Germinal center (tissue), 1 donor: ENCODE measurements around the gene KIF13A.

ENCODE experiments used
- DNase-seq: peaks from one replicate; pipeline ENCODE4 v3.0.0; 2012; ENCODE audit warnings: mixed read lengths, low spot score

Gene KIF13A

GRCh38 chr6:17721671-17722070 is 265.8 kb downstream of the KIF13A start:
- no peak for DNase-seq

DNA sequence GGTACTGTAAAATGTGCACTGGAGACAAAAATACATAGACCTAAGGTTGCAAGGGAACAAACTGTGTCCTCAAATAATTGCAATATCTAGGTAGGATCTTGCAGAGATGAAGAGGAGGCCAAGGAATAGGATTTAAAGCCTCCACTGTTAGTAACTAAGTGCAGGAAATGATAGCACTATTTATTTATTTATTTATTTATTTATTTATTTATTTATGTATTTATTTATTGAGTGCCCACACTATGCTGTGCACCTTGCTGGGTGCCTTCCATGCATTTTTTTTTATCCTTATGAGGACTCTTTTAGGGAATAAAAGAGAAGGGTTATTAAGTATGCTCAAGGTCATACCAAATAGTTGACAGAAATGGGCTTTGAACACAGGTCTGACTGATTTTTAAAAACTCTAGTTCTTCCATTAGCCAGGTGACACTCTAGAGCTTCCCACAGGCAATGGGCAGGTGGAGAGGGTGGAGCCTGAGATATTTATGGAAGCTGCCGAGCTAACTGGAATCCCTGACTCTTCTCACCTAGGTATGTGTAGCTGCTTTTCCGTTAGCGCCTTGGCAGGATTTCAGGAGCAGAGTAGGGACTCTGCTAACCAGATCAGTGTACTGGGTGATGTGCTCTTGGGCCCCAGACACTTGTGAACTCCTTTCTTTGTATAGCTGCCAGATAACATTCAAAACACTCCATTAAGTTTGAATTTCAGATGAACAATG is 268.0 kb downstream of the KIF13A start:
- DNase-seq = no peak

DNA sequence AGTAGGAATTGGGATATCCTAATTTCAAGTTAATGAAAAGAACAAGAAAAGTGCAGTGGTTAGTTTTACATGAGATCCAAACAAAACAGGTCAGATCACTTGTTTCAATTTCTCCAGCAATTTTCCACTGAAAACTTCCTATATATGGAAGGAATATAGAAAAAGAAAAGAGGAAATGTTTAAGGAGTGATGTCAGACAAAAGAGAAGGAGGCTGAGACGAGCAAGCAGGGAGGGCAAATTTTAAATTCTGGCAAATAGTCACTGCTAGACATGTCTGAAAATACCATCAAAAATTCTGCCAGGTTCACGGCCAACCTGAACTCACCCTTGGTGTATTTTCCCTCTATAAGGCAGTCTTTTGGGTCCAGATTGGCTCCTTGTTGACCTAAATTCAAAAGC is 271.2 kb downstream of the KIF13A start:
- DNase-seq = no peak

- DNase-seq = no peak
These were observed 272.3 kb downstream of the KIF13A start for GRCh38 chr6:17714879-17715851.

GRCh38 chr6:17714177-17714576 is 273.3 kb downstream of the KIF13A start:
- no peak for DNase-seq

DNA sequence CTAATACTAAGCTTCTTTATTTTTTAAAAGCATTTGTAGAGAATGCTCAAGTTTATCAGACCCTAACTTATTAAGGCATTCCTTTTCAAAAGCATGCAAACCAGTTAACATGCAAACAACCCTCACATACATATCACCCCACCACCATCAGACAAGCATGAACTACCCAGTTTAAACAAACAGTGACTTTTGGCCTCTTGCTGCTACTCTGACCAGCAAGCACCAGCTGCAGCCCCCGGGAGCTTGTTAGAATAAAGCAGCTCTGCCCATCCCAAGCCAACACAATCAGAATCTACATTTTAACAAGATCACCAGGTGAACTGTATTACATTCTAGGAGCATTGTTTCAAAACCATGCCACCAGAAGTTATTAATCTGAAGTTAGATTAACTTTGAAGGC is 274.9 kb downstream of the KIF13A start:
- DNase-seq = no peak

GRCh38 chr6:17710331-17710730 is 277.1 kb downstream of the KIF13A start:
- DNase-seq = no peak

DNA sequence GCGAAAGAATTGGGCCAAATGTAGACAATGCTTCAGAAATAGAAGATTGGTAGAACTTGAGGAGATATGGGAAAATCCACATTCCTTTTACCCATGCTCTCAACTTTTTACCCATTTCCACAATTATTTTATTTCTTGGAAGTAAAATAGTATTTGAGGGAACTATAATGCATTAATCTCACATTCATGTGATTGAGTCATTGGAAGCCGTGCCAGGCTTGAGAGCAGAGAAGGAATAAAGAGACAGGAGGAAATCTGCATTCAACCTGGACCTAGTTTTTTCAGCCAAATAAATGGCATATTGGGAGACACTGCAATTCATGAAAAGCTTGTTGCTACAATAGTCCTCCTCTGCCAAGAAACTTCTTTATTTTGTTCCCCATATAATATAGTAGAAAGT is 278.0 kb downstream of the KIF13A start:
- no peak for DNase-seq
